MM.1S (cell line): Measurements from ENCODE around the gene CYP4F12.

Source experiments
- CTCF ChIP-seq: fragments of 300-600 bp; sonication (generic); IDR thresholded peaks from 2 replicates; pipeline ENCODE4 v1.5.1; 2016; ENCODE audit warnings: antibody characterized with exemption, low read length, mixed read lengths
- EZH2 ChIP-seq: fragments of 300-600 bp; sonication (generic); optimal IDR thresholded peaks from 2 replicates; pipeline ENCODE3; 2017; ENCODE audit warnings: low read depth, mild to moderate bottlenecking, antibody characterized with exemption, low read length, mixed read lengths

DNA sequence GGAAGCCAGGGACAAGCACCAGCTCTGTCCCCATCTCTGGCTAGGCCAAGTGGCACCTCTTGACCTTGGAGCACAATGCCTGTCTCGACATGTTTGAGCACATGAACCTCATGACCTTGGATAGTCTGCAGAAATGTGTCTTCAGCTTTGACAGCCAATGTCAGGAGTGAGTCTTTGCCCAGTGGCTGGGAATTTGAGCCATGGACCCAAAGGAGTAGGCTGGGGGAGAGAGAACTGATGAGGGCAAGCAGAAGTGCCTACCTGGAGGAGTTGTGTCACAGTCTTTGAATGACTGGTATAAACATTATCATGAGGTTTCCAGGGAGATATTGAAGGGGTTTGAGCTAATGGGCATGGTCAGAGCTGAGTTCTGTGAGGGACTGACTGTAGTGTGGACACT, 6.7 kb upstream of the CYP4F12 start:
- TF ChIP-seq CTCF (no peak), EZH2 (no peak)
